ENCODE results near the gene GLCE.
"Not testable (repeated sequence)": the region's sequence is repeated elsewhere in the genome, so short reads cannot be mapped to it uniquely, and the experiment has no call there.

GLCE gene

DNA sequence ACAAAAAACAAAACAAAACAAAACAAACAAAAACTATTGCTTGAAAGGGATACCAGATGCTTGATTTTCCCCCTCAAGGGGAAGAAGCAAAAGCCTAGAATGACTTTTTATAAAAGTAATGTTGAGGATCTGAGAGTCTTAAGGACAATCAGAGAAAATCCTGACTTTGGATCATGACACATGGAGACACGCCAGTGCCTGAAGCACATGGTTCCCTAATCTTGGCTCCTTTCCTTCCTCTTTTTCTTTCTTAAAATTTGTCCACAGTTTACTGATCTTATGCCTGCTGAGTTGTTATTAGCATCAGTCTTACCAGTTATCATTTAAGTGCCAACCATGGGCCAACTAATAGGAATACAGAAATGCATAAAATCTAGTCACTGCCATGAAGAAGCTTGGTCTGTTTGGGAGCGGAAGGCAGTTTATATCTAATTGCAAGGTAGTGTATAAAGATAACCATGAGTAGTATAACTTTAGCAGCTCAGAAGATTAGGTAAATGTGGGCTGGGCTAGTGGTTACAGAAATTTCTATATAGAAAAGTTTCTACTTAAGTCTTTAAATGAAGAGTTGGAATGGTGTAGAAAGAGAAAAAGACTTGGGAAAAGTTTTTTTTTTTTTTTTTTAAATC is 6.9 kb downstream of the GLCE start:
- ChIA-PET CTCF (interaction anchor here (0.7 to 0.8 kb wide), 2 partner anchors 11 to 123 kb away, joined by 3 read pairs; no protein-coding TSS in a partner anchor), POLR2A (no interaction called here)
- no peak for TF ChIP-seq CTCF (IDR thresholded peaks at IDR 0.05; ENCODE audit: insufficient read depth, low read length, missing control alignments)
- H3K4me3 ChIP-seq (ENCODE audit: low read depth, low read length) = no peak overlapping the region
- no peak for DNase-seq (ENCODE audit: low read depth, low spot score)

DNA sequence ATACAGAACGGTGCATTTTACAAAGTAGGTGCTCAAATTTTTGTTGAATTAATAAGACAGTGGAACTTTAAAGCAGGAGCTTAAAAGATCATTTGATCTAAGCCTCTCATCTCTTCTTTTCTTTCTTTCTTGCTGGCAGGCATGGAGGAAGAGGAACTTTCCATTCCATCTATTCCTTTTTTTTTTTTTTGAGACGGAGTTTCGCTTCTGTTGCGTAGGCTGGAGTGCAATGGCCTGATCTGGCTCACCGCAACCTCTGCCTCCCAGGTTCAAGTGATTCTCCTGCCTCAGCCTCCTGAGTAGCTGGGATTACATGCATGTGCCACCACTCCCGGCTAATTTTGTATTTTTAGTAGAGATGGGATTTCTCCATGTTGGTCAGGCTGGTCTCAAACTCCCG is 7.9 kb downstream of the GLCE start:
- POLR2A ChIA-PET; CTCF ChIA-PET; H3K4me3 ChIP-seq (ENCODE audit: low read depth, low read length); DNase-seq (ENCODE audit: low read depth, low spot score): not testable (repeated sequence)

DNA sequence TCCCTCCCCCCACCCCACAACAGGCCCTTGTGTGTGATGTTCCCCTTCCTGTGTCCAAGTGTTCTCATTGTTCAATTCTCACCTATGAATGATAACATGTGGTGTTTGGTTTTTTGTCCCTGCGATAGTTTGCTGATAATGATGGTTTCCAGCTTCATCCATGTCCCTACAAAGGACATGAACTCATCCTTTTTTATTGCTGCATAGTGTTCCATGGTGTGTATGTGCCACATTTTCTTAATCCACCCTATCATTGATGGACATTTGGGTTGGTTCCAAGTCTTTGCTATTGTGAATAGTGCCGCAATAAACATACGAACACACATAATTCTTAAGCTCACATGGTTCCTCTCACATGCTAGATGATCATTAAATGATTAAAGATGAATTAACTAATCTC is 9.1 kb downstream of the GLCE start:
- POLR2A ChIA-PET; CTCF ChIA-PET; DNase-seq (ENCODE audit: low read depth, low spot score): not testable (repeated sequence)

DNA sequence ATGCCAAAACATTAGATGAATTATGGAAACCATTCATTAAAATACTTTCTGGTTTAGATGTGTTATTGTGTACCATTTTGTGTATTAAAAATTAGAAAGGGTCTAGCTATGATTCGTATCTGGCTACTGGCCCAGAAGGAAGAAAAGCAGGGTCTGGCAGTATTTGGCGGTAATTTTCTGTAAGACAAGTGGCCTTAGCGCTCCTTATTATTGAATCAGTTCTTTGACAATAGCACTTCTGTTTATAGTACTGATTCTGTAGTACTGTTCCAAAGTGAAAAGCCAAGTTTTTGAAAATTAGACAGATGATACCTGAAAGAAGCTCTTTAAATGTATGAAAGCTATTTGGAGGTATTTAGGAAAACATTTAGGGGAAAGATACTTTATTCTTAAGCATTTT is 10.2 kb downstream of the GLCE start:
- ChIA-PET POLR2A (no interaction called here), CTCF (no interaction called here)
- TF ChIP-seq CTCF (IDR thresholded peaks at IDR 0.05; ENCODE audit: insufficient read depth, low read length, missing control alignments) = no peak
- no peak for DNase-seq (ENCODE audit: low read depth, low spot score)
- H3K4me3 ChIP-seq (ENCODE audit: low read depth, low read length) = no peak overlapping the region

More for the DNA sequence above, 9.1 kb downstream of the GLCE start:
- H3K4me3 ChIP-seq (ENCODE audit: low read depth, low read length) = not testable (repeated sequence)

- no peak for TF ChIP-seq CTCF (IDR thresholded peaks at IDR 0.05; ENCODE audit: insufficient read depth, low read length, missing control alignments)
- POLR2A ChIA-PET = no interaction called here
- no peak overlapping the region for H3K4me3 ChIP-seq (ENCODE audit: low read depth, low read length)
- DNase-seq (ENCODE audit: low read depth, low spot score) = no peak
- CTCF ChIA-PET = interaction anchor here (1.0 to 1.3 kb wide), 2 partner anchors 20 to 221 kb away, joined by 3 to 6 read pairs; no protein-coding TSS in a partner anchor
Observed at GRCh38 chr15:69172847-69173246, 12.4 kb downstream of the GLCE start.

DNA sequence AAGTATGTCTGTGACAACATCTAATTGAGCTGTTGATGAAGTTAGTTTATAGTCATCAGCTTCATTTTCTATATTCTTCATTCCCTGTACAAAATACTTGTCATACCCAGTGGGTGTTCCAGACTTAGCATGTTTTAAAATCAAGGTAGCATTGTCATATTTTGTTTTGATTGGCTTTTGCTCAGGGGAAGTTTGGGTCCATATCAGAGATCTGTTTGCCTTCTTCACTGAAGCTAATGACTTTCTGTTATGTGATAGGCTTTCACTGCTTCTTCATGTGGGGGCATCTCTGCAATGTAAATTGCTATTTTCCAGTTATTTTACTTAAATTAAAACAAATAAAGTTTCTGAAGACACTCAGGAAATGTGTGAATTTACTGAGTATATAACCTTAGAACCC is 15.1 kb downstream of the GLCE start:
- TF ChIP-seq CTCF (IDR thresholded peaks at IDR 0.05; ENCODE audit: insufficient read depth, low read length, missing control alignments) = no peak
- no peak for DNase-seq (ENCODE audit: low read depth, low spot score)
- ChIA-PET CTCF (no interaction called here), POLR2A (no interaction called here)
- H3K4me3 ChIP-seq (ENCODE audit: low read depth, low read length) = no peak overlapping the region

DNA sequence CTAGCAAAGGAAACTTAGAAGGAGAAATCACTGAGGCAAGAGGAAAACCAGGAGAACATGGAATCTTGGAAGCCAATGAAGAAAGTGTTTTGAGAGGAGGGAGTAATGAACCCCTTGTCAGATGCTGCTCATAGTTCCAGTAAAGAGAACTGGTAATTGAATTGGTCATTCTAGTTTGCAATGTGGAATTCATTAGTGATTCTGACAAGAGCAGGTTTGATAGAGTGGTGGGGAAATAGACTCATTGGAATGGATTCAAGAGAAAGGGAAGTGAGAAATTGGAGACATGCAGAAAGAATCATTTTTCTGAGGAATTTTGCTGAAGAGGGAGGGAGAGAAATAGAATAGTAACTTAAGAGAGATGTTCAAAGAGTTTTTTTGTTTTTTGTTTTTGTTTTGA is 21.0 kb downstream of the GLCE start:
- no peak for DNase-seq (ENCODE audit: low read depth, low spot score)
- TF ChIP-seq CTCF (IDR thresholded peaks at IDR 0.05; ENCODE audit: insufficient read depth, low read length, missing control alignments) = no peak
- ChIA-PET POLR2A (no interaction called here), CTCF (no interaction called here)
- H3K4me3 ChIP-seq (ENCODE audit: low read depth, low read length) = no peak overlapping the region

Data from AG04449 (cell line).